NCI-H748 (cell line): ENCODE measurements around the gene INPP5A.
"Not testable (repeated sequence)": the region's sequence is repeated elsewhere in the genome, so short reads cannot be mapped to it uniquely, and the experiment has no call there.

Experiments
- DNase-seq: peaks from one replicate; lab custom pipeline; 2025; ENCODE audit not compliant: unreplicated experiment; lab: John Stamatoyannopoulos, UW

The INPP5A gene

GRCh38 chr10:132547421-132547861 lies 9.9 kb downstream of the INPP5A start:
- DNase-seq, result no peak

DNA sequence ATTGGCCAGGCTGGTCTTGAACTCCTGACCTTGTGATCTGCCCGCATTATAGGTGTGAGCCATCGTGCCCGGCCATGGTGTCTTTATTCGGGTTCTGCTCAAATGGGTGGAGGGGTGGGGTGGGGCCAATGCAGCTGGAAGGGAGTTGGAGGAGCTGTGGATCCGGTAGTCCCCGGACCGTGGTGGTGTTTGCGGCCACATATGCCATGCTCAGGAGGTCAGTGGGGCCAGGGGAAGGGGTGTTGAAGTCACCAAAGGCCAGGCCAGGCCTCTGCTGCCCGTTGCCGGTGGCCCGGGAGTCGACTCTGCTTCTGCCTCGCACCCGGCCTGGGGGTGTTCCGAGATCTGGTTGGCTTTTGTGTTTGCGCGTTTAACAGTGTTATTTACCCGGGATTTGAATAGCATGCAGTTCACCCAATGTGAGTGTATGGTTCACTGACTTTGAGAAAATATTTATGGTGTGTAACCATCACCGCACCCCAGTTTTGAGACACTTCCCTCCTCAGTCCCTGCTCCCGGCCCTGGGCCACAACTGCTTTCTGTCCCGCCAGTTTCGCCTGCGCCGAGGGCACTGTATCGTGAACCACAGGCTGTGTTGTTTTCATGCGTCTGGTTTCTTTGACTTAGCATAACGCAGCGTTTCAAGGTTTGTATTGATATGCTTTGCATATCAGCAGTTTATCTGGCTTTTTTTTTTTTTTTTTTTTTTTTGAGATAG lies 10.7 kb downstream of the INPP5A start:
- DNase-seq, result no peak

GRCh38 chr10:132548869-132549268 lies 11.3 kb downstream of the INPP5A start:
- no peak for DNase-seq

GRCh38 chr10:132549371-132549770 lies 11.8 kb downstream of the INPP5A start:
- DNase-seq, result peak; percentile 73

DNA sequence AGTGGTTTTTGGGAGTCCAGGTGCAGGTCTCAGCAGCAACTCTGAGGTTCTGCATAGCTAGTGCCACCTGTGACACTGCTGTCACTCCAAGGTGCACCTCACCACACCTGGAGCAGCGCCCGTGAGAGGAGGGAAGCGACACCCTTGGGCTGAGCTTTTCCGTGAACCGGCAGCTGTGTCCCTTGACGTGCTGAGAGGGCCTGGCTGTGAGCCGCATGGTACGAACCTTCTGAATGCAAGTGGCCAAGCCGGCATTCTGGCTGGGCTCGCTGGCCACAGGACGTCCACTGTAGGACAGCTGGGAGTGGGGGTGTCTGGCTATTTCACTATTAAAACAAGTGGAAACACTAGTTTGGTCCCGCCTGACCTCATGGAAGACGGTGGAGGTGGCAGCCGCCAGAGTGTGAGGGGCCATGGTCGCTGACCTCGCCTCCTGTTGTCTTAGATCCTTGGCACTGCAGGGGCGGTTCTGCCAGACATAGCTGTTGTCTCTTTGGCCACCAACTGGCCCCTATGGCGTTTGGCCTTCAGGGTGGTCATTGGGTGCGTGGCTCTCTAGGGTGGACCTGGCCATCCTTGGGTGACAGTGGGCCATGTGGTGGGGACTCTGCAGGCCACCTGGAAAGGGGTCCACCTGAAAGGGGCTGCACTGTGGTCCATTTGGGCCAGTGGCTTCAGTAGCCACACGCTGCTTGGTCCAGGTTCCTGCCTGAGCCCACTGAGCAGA lies 12.9 kb downstream of the INPP5A start:
- DNase-seq, result no peak

GRCh38 chr10:132551093-132551807 lies 13.7 kb downstream of the INPP5A start:
- DNase-seq, result no peak

DNA sequence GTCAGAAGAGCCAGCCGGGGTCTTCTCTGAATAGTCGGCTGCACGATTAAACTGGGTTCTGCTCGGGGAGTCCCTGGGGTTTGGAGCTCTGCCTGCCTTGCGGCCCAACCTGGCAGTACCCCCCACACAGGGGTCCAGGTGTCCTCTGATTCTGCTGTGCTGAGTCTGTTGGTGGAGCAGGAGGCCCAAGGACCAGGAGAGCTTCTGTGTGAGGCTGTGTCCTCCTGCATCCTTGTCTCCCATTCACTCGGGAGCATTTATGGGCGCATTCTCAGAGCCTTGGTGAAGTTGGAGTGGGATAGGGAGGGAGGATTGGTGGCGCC lies 14.2 kb downstream of the INPP5A start:
- DNase-seq, result no peak

- DNase-seq, result not testable (repeated sequence)
Observed at GRCh38 chr10:132552635-132553034, 15.0 kb downstream of the INPP5A start.

GRCh38 chr10:132553568-132553967 lies 16.0 kb downstream of the INPP5A start:
- not testable (repeated sequence) for DNase-seq

- DNase-seq, result no peak
Observed at GRCh38 chr10:132554053-132554990, 16.7 kb downstream of the INPP5A start.

- DNase-seq, result no peak
Observed at GRCh38 chr10:132554991-132555647, 17.5 kb downstream of the INPP5A start.

DNA sequence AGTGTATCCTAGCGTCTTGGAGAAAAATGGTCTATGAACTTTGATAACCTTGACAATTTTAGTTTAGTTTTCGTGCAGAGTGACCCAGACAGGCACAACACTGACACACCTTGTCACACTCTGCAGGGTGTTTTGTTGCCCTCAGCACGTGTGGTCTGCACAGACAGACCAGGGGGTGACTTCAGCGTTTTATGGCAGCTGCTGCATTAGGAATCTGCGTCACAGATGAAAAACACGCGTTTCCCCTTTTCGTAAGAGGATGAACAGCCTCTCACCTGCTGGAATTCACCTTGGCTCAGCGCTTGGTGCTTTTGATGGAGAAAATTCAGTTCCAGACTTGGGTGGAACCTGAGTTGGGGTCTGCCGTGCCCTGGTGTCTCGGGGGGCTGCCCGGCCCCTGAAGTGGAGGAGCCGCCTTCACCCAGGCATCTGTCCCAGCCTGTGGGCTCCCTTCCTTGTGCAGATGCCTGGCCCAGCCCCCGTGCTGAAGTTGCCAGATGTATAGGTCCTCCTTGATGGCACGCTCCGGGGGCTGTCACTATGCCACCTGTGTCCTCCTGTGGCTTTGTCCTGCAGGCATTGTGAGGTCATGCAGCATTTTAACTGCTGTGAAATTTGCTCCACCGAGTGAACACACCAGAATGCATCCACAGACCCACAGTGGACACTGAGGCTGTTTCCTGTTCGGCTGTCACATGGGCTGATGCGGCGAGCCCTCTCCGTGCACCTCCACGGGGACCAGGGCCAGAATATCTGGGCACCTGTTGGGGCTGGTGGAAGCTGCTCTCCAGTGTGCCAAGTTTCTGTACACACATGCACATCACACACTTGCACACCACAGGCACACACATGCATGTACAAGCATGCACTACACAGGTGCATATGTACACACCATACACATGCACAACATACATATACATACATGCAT lies 18.3 kb downstream of the INPP5A start:
- no peak for DNase-seq

- DNase-seq, result no peak
Observed at GRCh38 chr10:132556994-132557441, 19.4 kb downstream of the INPP5A start.

- DNase-seq, result no peak
Observed at GRCh38 chr10:132557696-132558515, 20.3 kb downstream of the INPP5A start.

- no peak for DNase-seq
Observed at GRCh38 chr10:132558516-132559413, 21.2 kb downstream of the INPP5A start.

- DNase-seq, result no peak
Observed at GRCh38 chr10:132559538-132559937, 22.0 kb downstream of the INPP5A start.

- DNase-seq, result no peak
Observed at GRCh38 chr10:132560241-132560731, 22.7 kb downstream of the INPP5A start.
